HepG2 (cell line): Measurements from ENCODE around the gene BCL2L2. TPM values are rescaled to one million over a fixed set of nuclear protein-coding genes. Genes with fewer than 3 reads are reported as not detected.

ENCODE experiments used
- ATAC-seq: fragments of 200-7000 bp; cut with Tn5 transposase; 3 replicates; pipeline ENCODE4 v1.9.1; 2020; ENCODE audit warnings: mild to moderate bottlenecking, moderate library complexity
- BruUV-seq: library from RNA; stranded (reverse); fragments of 400-500 nt; replicated peaks from 2 replicates; lab custom pipeline; 2021; lab: Mats Ljungman, UMichigan
- CTCF ChIA-PET: fragments of 300-600 bp; formaldehyde crosslinking; extraction: SDS; loops from one replicate; lab custom pipeline; 2021; ENCODE audit warnings: low total read pairs, inconsistent platforms, low intra/inter-chr PET ratio; lab: Yijun Ruan, JAX
- POLR2A ChIA-PET: fragments of 350-600 bp; sonication (Branson Sonifier 250); formaldehyde crosslinking; loops from one replicate; lab custom pipeline; 2020; ENCODE audit warnings: antibody characterized with exemption, inconsistent platforms; lab: Yijun Ruan, JAX
- DNase-seq: peaks from one replicate; pipeline ENCODE4 v3.0.0-alpha.2; 2015; ENCODE audit warnings: low spot score
- FAIRE-seq: peaks from 3 replicates; lab custom pipeline; 2011; peaks lifted over from hg19 to GRCh38; lab: Jason Lieb, UNC
- H2AFZ ChIP-seq: one replicate; pipeline ENCODE4 v1.6.1; 2011; ENCODE audit warnings: low read length, inconsistent platforms
- H3K27ac ChIP-seq: fragments of 300-600 bp; 3 replicates; pipeline ENCODE4 v1.8.0; 2011; ENCODE audit warnings: mixed run types, mild to moderate bottlenecking, mixed read lengths, low read length, inconsistent platforms; ENCODE audit not compliant: insufficient read depth; ENCODE audit errors: extremely low read length
- H3K27me3 ChIP-seq, 2 experiments: fragments of 200-600 bp in 1 of 2; 2 replicates in 1 of 2; 3 replicates in 1 of 2; pipeline versions ENCODE4 v1.6.0 to v1.8.0; 2011; ENCODE audit warnings: low read length in 2 of 2, mild to moderate bottlenecking in 2 of 2, moderate library complexity in 2 of 2, inconsistent platforms in 1 of 2; ENCODE audit not compliant: insufficient read depth in 2 of 2, control insufficient read depth in 1 of 2
- H3K36me3 ChIP-seq, 2 experiments: fragments of 200-600 bp in 1 of 2; replicated peaks in 1 of 2; 2 replicates in 1 of 2; 3 replicates in 1 of 2; pipeline versions ENCODE4 v1.5.1 to v1.8.0; 2011; ENCODE audit warnings: low read length in 2 of 2, inconsistent platforms in 1 of 2; ENCODE audit not compliant: insufficient read depth in 2 of 2, control insufficient read depth in 1 of 2
- H3K4me1 ChIP-seq: 2 replicates; pipeline ENCODE4 v1.5.1; 2012; ENCODE audit warnings: low read length, inconsistent platforms; ENCODE audit not compliant: insufficient read depth
- H3K4me2 ChIP-seq: 2 replicates; pipeline ENCODE4 v1.6.0; 2011; ENCODE audit warnings: low read depth, low read length, inconsistent platforms
- H3K4me3 ChIP-seq, 3 experiments: fragments of 200-600 bp in 1 of 3; sonication (generic), shearing (Covaris generic) in 1 of 3; replicated peaks in 1 of 3; 2 replicates each; pipeline ENCODE4 v1.5.1; 2011 to 2016; ENCODE audit warnings: low read length in 3 of 3, inconsistent platforms in 2 of 3, low read depth in 2 of 3, mild to moderate bottlenecking in 2 of 3, control low read depth in 1 of 3, mixed read lengths in 1 of 3; ENCODE audit not compliant: insufficient read depth in 1 of 3
- H3K79me2 ChIP-seq: one replicate; pipeline ENCODE4 v1.6.1; 2011; ENCODE audit warnings: low read length, inconsistent platforms; ENCODE audit not compliant: insufficient read depth
- H3K9ac ChIP-seq: 2 replicates; pipeline ENCODE4 v1.6.0; 2011; ENCODE audit warnings: mild to moderate bottlenecking, low read depth, low read length, inconsistent platforms; ENCODE audit not compliant: insufficient read depth
- H3K9me3 ChIP-seq: 2 replicates; pipeline ENCODE4 v1.5.1; 2012; ENCODE audit warnings: mild to moderate bottlenecking, low read length
- H4K20me1 ChIP-seq: 2 replicates; pipeline ENCODE4 v1.6.0; 2011; ENCODE audit warnings: inconsistent platforms, mild to moderate bottlenecking, low read length, moderate library complexity; ENCODE audit not compliant: insufficient read depth
- ATF7 ChIP-seq, 2 experiments: fragments of 450-650 bp in 1 of 2; sonication (generic) in 1 of 2; formaldehyde crosslinking in 1 of 2; IDR thresholded peaks; 2 replicates each; pipeline versions ENCODE4 v1.4.0 to v1.6.1; 2016 to 2020; ENCODE audit warnings: antibody characterized with exemption in 1 of 2, mild to moderate bottlenecking in 1 of 2, missing genetic modification reagents in 1 of 2
- KDM3A ChIP-seq: IDR thresholded peaks from 2 replicates; pipeline ENCODE4 v1.6.1; 2018; ENCODE audit warnings: low read depth, missing compliant biosample characterization
- KLF9 ChIP-seq: IDR thresholded peaks from 2 replicates; pipeline ENCODE4 v1.6.1; 2016; ENCODE audit warnings: low read depth
- LRRFIP1 ChIP-seq: sonication (generic); formaldehyde crosslinking; conservative IDR thresholded peaks from 2 replicates; pipeline ENCODE4 v1.4.0; 2020; ENCODE audit warnings: missing genetic modification reagents
- MTA1 ChIP-seq: sonication (generic); formaldehyde crosslinking; IDR thresholded peaks from 2 replicates; pipeline ENCODE4 v1.4.0; 2020; ENCODE audit warnings: missing genetic modification reagents, mild to moderate bottlenecking, borderline replicate concordance
- PCBP1 ChIP-seq: fragments of 200-400 bp; formaldehyde crosslinking; IDR thresholded peaks from 2 replicates; pipeline ENCODE4 v1.6.1; 2017; ENCODE audit warnings: mild to moderate bottlenecking, low read depth, low read length, borderline replicate concordance
- RBAK ChIP-seq: sonication (generic); formaldehyde crosslinking; IDR thresholded peaks from 2 replicates; pipeline ENCODE4 v1.5.1; 2020; ENCODE audit warnings: mild to moderate bottlenecking, missing genetic modification reagents
- SETDB1 ChIP-seq: sonication (generic); formaldehyde crosslinking; IDR thresholded peaks from 2 replicates; pipeline ENCODE4 v1.5.1; 2020; ENCODE audit warnings: missing genetic modification reagents, mild to moderate bottlenecking, borderline replicate concordance
- STAT5B ChIP-seq: sonication (generic); formaldehyde crosslinking; IDR thresholded peaks from 2 replicates; pipeline ENCODE4 v1.4.0; 2020; ENCODE audit warnings: missing genetic modification reagents
- ZBTB26 ChIP-seq: IDR thresholded peaks from 2 replicates; pipeline ENCODE4 v1.6.1; 2016; ENCODE audit warnings: missing compliant biosample characterization, missing genetic modification reagents, borderline replicate concordance
- ZBTB34 ChIP-seq: sonication (generic); formaldehyde crosslinking; IDR thresholded peaks from 2 replicates; pipeline ENCODE4 v1.8.0; 2022; ENCODE audit warnings: mild to moderate bottlenecking, missing genetic modification reagents
- ZFP36L2 ChIP-seq: sonication (generic); formaldehyde crosslinking; IDR thresholded peaks from 2 replicates; pipeline ENCODE4 v1.4.0; 2020; ENCODE audit warnings: missing genetic modification reagents
- ZNF256 ChIP-seq: sonication (generic); formaldehyde crosslinking; conservative IDR thresholded peaks from 2 replicates; pipeline ENCODE4 v1.4.0; 2020; ENCODE audit warnings: missing genetic modification reagents
- ZNF281 ChIP-seq: sonication (generic); formaldehyde crosslinking; IDR thresholded peaks from 2 replicates; pipeline ENCODE4 v1.4.0; 2020; ENCODE audit warnings: missing genetic modification reagents, borderline replicate concordance
- ZNF839 ChIP-seq: sonication (generic); formaldehyde crosslinking; IDR thresholded peaks from 2 replicates; pipeline ENCODE4 v1.4.0; 2020; ENCODE audit warnings: missing genetic modification reagents, mild to moderate bottlenecking, borderline replicate concordance
- WGBS: methylation state at CpG from one replicate; pipeline ENCODE4 v1.1.6; 2017; ENCODE audit warnings: low lambda C conversion rate; 5-methylcytosine and 5-hydroxymethylcytosine counted together
- in situ Hi-C: cut with HindIII; loops from 2 replicates; pipeline ENCODE4 v1.10.0; 2017; ENCODE audit warnings: low pct_unique_long_range_greater_than_20kb; ENCODE audit not compliant: extremely low pct_ligation_motif_present
- intact Hi-C: fragments of 100-400 bp; cut with micrococcal nuclease; formaldehyde crosslinking; loops from one replicate; pipeline ENCODE4 v1.10.0; 2022; ENCODE audit not compliant: unreplicated experiment
- polyA plus RNA-seq, 8 experiments: library from polyadenylated mRNA; depleted of rRNA in 3 of 8; stranded (reverse) in 7 of 8; unstranded in 1 of 8; fragments of >200 nt; fragmentation: Illumina TruSeq in 4 of 8; extraction: Trizol in 4 of 8; gene quantifications; 2 replicates each; pipeline versions ENCODE4 v1.2.1 to v1.2.3, GENCODE V29; 2011 to 2016; ENCODE audit warnings: low read depth in 4 of 8, missing spikeins in 1 of 8, mixed read lengths in 1 of 8; ENCODE audit not compliant: insufficient read depth in 1 of 8
- total RNA-seq, 5 experiments: library from RNA; depleted of rRNA; stranded (reverse); fragments of >200 nt; fragmentation: Illumina TruSeq; extraction: Trizol; gene quantifications; 2 replicates each; pipeline ENCODE4 v1.2.3, GENCODE V29; 2016; ENCODE audit warnings: low read depth in 1 of 5

The BCL2L2 gene
- total and polyA plus RNA-seq, 2 of the 13 experiments (the other 11 are each of a cell fraction or from before 2014, with no cell fraction given) = 28.1 to 49.8 TPM

- peaks cover 41 to 93% of the 10 kb centered on the region in 2 experiments for H3K27me3 ChIP-seq
- no peaks in the 10 kb centered on the region for H3K79me2 ChIP-seq
- H3K9ac ChIP-seq = no peak overlapping the region
- in situ Hi-C loops (no loop called here), intact Hi-C loops (no loop called here)
- no peak overlapping the region for H3K4me2 ChIP-seq
- no peaks in the 10 kb centered on the region for H3K9me3 ChIP-seq
- 18% methylated on average over 11 of the region's 11 CpGs for WGBS
- H4K20me1 ChIP-seq = no peaks in the 10 kb centered on the region
- H3K4me3 ChIP-seq = no peak overlapping the region
- H3K27ac ChIP-seq = no peak overlapping the region
- BruUV-seq = no TSS peak
- POLR2A ChIA-PET = no interaction called here
- DNase-seq (no peak), ATAC-seq (peak; percentile 37), FAIRE-seq (no peak)
- H3K36me3 ChIP-seq = no peaks in the 10 kb centered on the region
- no peak overlapping the region for H2AFZ ChIP-seq
- CTCF ChIA-PET = interaction anchor here (1.6 to 1.8 kb wide), 3 partner anchors 21 to 93 kb away, joined by 4 to 7 read pairs (median 5); no protein-coding TSS in a partner anchor
- peaks cover 30% of the 10 kb centered on the region for H3K4me1 ChIP-seq
- TF ChIP-seq STAT5B (CRISPR knock-in tag) = no peak
- no peak for TF ChIP-seq ATF7 (IDR thresholded peaks at IDR 0.05)
- TF ChIP-seq ATF7 (CRISPR knock-in tag; IDR thresholded peaks at IDR 0.05) = 0 out of 2 replicates have a peak, but pooled peaks have one; percentile 15
- no peak for TF ChIP-seq RBAK (CRISPR knock-in tag)
- peak; percentile 44; the same call in 1 of the 2 replicates for TF ChIP-seq ZNF281 (CRISPR knock-in tag)
- TF ChIP-seq ZBTB34 (CRISPR knock-in tag) = no peak
- TF ChIP-seq PCBP1 = no peak
- peak; percentile 85; the same call in 1 of the 2 replicates for TF ChIP-seq ZNF839
- no peak for TF ChIP-seq ZFP36L2 (CRISPR knock-in tag)
- no peak for TF ChIP-seq KDM3A (CRISPR knock-in tag)
- TF ChIP-seq ZNF256 (CRISPR knock-in tag) = no peak
- no peak for TF ChIP-seq LRRFIP1 (CRISPR knock-in tag)
- TF ChIP-seq MTA1 (CRISPR knock-in tag) = peak; percentile 9; the same call in 1 of the 2 replicates
- no peak for TF ChIP-seq KLF9 (CRISPR knock-in tag)
- no peak for TF ChIP-seq ZBTB26 (CRISPR knock-in tag)
- TF ChIP-seq SETDB1 (CRISPR knock-in tag) = no peak
Observed at GRCh38 chr14:23359167-23359626, 52.6 kb downstream of the BCL2L2 start.
